GM10266 (cell line): ENCODE results near the gene GRIK1.

Experiments
- DNase-seq: peaks from one replicate; pipeline ENCODE4 v3.0.0; 2012; ENCODE audit errors: extremely low spot score
- CTCF ChIP-seq: IDR thresholded peaks from 2 replicates; pipeline ENCODE4 v1.5.1; 2012; ENCODE audit warnings: mild to moderate bottlenecking, low read depth; ENCODE audit not compliant: control insufficient read depth, insufficient read depth; ENCODE audit errors: missing control alignments

The GRIK1 gene

GRCh38 chr21:29580732-29581285, 359.0 kb downstream of the GRIK1 start:
- no peak for DNase-seq

GRCh38 chr21:29578306-29578705, 361.5 kb downstream of the GRIK1 start:
- no peak for TF ChIP-seq CTCF
- no peak for DNase-seq

More at GRCh38 chr21:29580732-29581285, 359.0 kb downstream of the GRIK1 start:
- no peak for TF ChIP-seq CTCF

- no peak for TF ChIP-seq CTCF
- DNase-seq = no peak
Measured at GRCh38 chr21:29571949-29572348, 367.8 kb downstream of the GRIK1 start.

- no peak for DNase-seq
- no peak for TF ChIP-seq CTCF
Measured at GRCh38 chr21:29568020-29568697, 371.6 kb downstream of the GRIK1 start.

- DNase-seq = no peak
- TF ChIP-seq CTCF = no peak
Measured at GRCh38 chr21:29557931-29558725, 381.7 kb downstream of the GRIK1 start.

GRCh38 chr21:29557200-29557599, 382.6 kb downstream of the GRIK1 start:
- DNase-seq = no peak
- TF ChIP-seq CTCF = no peak

GRCh38 chr21:29555601-29556000, 384.2 kb downstream of the GRIK1 start:
- DNase-seq = no peak
- no peak for TF ChIP-seq CTCF
